T47D (cell line): Measurements from ENCODE around the gene PRCC.

Experiments used
- DNase-seq, 2 experiments: peaks; one replicate each; pipeline versions ENCODE4 v3.0.0 to v3.0.0-alpha.2; 2011 to 2012; ENCODE audit warnings: low read depth in 1 of 2, low spot score in 1 of 2
- JUND ChIP-seq: IDR thresholded peaks from 2 replicates; pipeline ENCODE4 v1.6.1; 2012; ENCODE audit warnings: low read depth
- in situ Hi-C: cut with HindIII; loops from 2 replicates; pipeline ENCODE4 v1.10.0; 2016; ENCODE audit warnings: low sequenced_read_pairs, low pct_unique_long_range_greater_than_20kb

PRCC gene

GRCh38 chr1:156839426-156840109, 72.2 kb downstream of the PRCC start:
- no peak for TF ChIP-seq JUND
- in situ Hi-C loops: no loop called here
- DNase-seq: no peak

GRCh38 chr1:156840186-156840897, 73.0 kb downstream of the PRCC start:
- no peak for DNase-seq
- TF ChIP-seq JUND: no peak
- in situ Hi-C loops: no loop called here

- no peak for TF ChIP-seq JUND
- in situ Hi-C loops: no loop called here
- no peak for DNase-seq
Observed at GRCh38 chr1:156840898-156841279, 73.6 kb downstream of the PRCC start.

GRCh38 chr1:156841295-156841855, 74.0 kb downstream of the PRCC start:
- no peak for DNase-seq
- no peak for TF ChIP-seq JUND
- in situ Hi-C loops: no loop called here

- in situ Hi-C loops: no loop called here
- no peak for DNase-seq
- no peak for TF ChIP-seq JUND
Observed at GRCh38 chr1:156842618-156843300, 75.4 kb downstream of the PRCC start.

GRCh38 chr1:156844102-156844501, 76.8 kb downstream of the PRCC start:
- in situ Hi-C loops: no loop called here
- no peak for DNase-seq
- no peak for TF ChIP-seq JUND

GRCh38 chr1:156844638-156845037, 77.3 kb downstream of the PRCC start:
- in situ Hi-C loops: no loop called here
- no peak for DNase-seq
- no peak for TF ChIP-seq JUND

- in situ Hi-C loops: no loop called here
- no peak for DNase-seq
- TF ChIP-seq JUND: no peak
Observed at GRCh38 chr1:156845055-156845952, 78.0 kb downstream of the PRCC start.

- no peak for TF ChIP-seq JUND
- in situ Hi-C loops: no loop called here
- no peak for DNase-seq
Observed at GRCh38 chr1:156845953-156846545, 78.7 kb downstream of the PRCC start.

- DNase-seq: no peak
- TF ChIP-seq JUND: no peak
- in situ Hi-C loops: no loop called here
Observed at GRCh38 chr1:156846643-156847042, 79.3 kb downstream of the PRCC start.

GRCh38 chr1:156847591-156848460, 80.5 kb downstream of the PRCC start:
- in situ Hi-C loops: no loop called here
- DNase-seq: no peak
- TF ChIP-seq JUND: no peak
